ENCODE data around the gene RASAL2. TPM values are rescaled to one million over a fixed set of nuclear protein-coding genes. Genes with fewer than 3 reads are reported as not detected.

RASAL2 gene
- total RNA-seq, 1 experiment from 2014 or later, result 56.9 TPM

DNA sequence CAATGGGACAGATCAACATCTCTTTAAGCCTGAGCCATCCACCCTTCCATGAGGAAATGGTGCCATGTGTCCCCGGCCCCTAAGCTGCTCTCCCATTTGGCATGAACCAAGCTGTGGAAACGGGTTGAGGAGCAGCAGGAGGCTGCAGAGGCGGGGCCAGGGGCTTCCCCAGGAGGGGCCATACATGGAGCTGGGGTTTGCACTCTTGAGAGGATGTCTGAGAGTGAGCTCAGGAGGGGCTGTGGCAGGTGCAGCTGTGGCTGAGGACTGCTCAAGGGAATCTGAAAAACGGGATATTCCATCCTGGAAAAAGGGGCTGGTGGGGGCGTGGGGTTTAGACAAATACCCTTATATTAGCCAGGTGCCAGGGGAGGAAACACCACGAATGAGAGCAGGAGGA, 409.9 kb downstream of the RASAL2 start:
- no peak for TF ChIP-seq CTCF (IDR thresholded peaks at IDR 0.05; ENCODE audit: unreplicated experiment)
- intact Hi-C loops (cut with micrococcal nuclease), result no loop called here
- Mint-ChIP-seq H3K27ac (ENCODE audit: low read depth, unreplicated experiment) (no peak overlapping the region), H3K36me3 (ENCODE audit: insufficient read depth, unreplicated experiment) (no peaks in the 10 kb centered on the region), H3K9me3 (ENCODE audit: unreplicated experiment) (no peaks in the 10 kb centered on the region), H3K4me1 (ENCODE audit: insufficient read depth, unreplicated experiment) (no peaks in the 10 kb centered on the region), H3K4me3 (ENCODE audit: unreplicated experiment) (no peak overlapping the region), H3K27me3 (ENCODE audit: insufficient read depth, unreplicated experiment) (no peaks in the 10 kb centered on the region)
- no peak for DNase-seq (ENCODE audit: unreplicated experiment)
- CTCF ChIA-PET, result interaction anchor here (0.6 to 12.8 kb wide), 20 partner anchors 8 to 1550 kb away, joined by 3 to 309 read pairs (median 4); partner anchors contain the start of gene TEX35
- BruUV-seq (replicated peaks), result no TSS peak
- POLR2A ChIA-PET, result interaction anchor here (0.6 to 0.7 kb wide), 2 partner anchors 49 to 383 kb away, joined by 3 read pairs; no protein-coding TSS in a partner anchor

DNA sequence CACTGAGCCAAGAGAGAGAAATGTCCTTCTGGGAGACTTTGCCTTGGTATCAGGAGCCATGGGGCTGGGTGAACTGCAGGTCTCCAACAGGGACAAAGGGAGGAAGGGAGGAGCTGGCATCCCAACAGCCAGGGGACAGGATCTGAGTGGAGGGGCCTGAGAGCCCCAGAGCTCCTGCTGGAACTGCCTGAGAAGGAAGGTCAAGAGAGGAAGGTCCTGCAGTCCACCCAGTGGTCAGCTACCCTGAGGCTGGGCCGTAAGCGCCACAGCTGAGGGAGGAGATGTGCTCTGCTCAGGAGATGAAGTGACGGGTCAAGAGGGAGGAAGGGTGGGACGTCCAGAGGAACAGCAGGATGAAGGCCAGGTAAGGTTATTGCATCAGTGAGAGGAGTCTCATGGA, 410.4 kb downstream of the RASAL2 start:
- Mint-ChIP-seq H3K27ac (ENCODE audit: low read depth, unreplicated experiment) (no peak overlapping the region), H3K4me3 (ENCODE audit: unreplicated experiment) (no peak overlapping the region), H3K27me3 (ENCODE audit: insufficient read depth, unreplicated experiment) (no peaks in the 10 kb centered on the region), H3K9me3 (ENCODE audit: unreplicated experiment) (no peaks in the 10 kb centered on the region), H3K4me1 (ENCODE audit: insufficient read depth, unreplicated experiment) (no peaks in the 10 kb centered on the region), H3K36me3 (ENCODE audit: insufficient read depth, unreplicated experiment) (no peaks in the 10 kb centered on the region)
- ChIA-PET POLR2A (interaction anchor here (0.6 to 0.7 kb wide), 2 partner anchors 49 to 183 kb away, joined by 3 to 4 read pairs; no protein-coding TSS in a partner anchor), CTCF (interaction anchor here (0.6 to 12.8 kb wide), 17 partner anchors 9 to 601 kb away, joined by 3 to 309 read pairs (median 6); partner anchors contain the start of gene TEX35)
- no peak for DNase-seq (ENCODE audit: unreplicated experiment)
- intact Hi-C loops (cut with micrococcal nuclease), result no loop called here
- no peak for TF ChIP-seq CTCF (IDR thresholded peaks at IDR 0.05; ENCODE audit: unreplicated experiment)
- no TSS peak for BruUV-seq (replicated peaks)

DNA sequence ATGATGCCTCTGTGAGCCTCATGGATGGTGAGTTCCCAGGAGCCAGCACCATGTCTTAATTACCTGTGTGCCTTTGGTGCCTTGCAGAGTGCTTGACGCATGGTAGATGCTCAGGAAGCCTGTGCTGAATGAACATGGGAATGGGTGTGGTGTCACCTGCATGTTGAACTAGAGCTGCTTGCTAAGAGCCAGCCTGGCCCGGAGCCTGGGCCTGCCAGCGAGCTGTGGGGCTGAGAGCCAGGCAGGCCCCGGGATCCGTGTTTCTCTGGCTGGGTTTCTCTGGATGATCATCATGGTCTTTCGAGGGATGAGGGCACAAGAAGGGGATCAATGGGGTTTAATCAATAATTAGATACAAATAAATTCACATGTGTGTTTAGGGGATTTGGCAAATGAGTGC, 412.3 kb downstream of the RASAL2 start:
- Mint-ChIP-seq H3K27me3 (ENCODE audit: insufficient read depth, unreplicated experiment) (no peaks in the 10 kb centered on the region), H3K36me3 (ENCODE audit: insufficient read depth, unreplicated experiment) (no peaks in the 10 kb centered on the region), H3K9me3 (ENCODE audit: unreplicated experiment) (no peaks in the 10 kb centered on the region), H3K4me3 (ENCODE audit: unreplicated experiment) (no peak overlapping the region), H3K27ac (ENCODE audit: low read depth, unreplicated experiment) (no peak overlapping the region), H3K4me1 (ENCODE audit: insufficient read depth, unreplicated experiment) (no peaks in the 10 kb centered on the region)
- no peak for TF ChIP-seq CTCF (IDR thresholded peaks at IDR 0.05; ENCODE audit: unreplicated experiment)
- intact Hi-C loops (cut with micrococcal nuclease), result no loop called here
- CTCF ChIA-PET, result interaction anchor here (0.6 to 12.8 kb wide), 6 partner anchors 19 to 497 kb away, joined by 3 to 309 read pairs (median 64); no protein-coding TSS in a partner anchor
- no peak for DNase-seq (ENCODE audit: unreplicated experiment)
- no TSS peak for BruUV-seq (replicated peaks)
- POLR2A ChIA-PET, result no interaction called here

- no peaks in the 10 kb centered on the region for H3K36me3 Mint-ChIP-seq (ENCODE audit: insufficient read depth, unreplicated experiment)
- DNase-seq (ENCODE audit: unreplicated experiment), result no peak
- no peak for TF ChIP-seq CTCF (IDR thresholded peaks at IDR 0.05; ENCODE audit: unreplicated experiment)
- H3K4me1 Mint-ChIP-seq (ENCODE audit: insufficient read depth, unreplicated experiment), result no peaks in the 10 kb centered on the region
- ChIA-PET CTCF (interaction anchor here (0.5 to 12.8 kb wide), 10 partner anchors 9 to 497 kb away, joined by 3 to 309 read pairs (median 3); no protein-coding TSS in a partner anchor), POLR2A (no interaction called here)
- H3K27ac Mint-ChIP-seq (ENCODE audit: low read depth, unreplicated experiment), result no peak overlapping the region
- no peak overlapping the region for H3K4me3 Mint-ChIP-seq (ENCODE audit: unreplicated experiment)
- no TSS peak for BruUV-seq (replicated peaks)
- no peaks in the 10 kb centered on the region for H3K27me3 Mint-ChIP-seq (ENCODE audit: insufficient read depth, unreplicated experiment)
- H3K9me3 Mint-ChIP-seq (ENCODE audit: unreplicated experiment), result no peaks in the 10 kb centered on the region
- intact Hi-C loops (cut with micrococcal nuclease), result loop anchor here (1.0 kb wide), 1 partner anchor 474 kb away; no protein-coding TSS in a partner anchor
These were observed 412.8 kb downstream of the RASAL2 start for GRCh38 chr1:178506669-178507068.

Data from MCF 10A (cell line).